ENCODE data around the gene MTHFSD.

DNA sequence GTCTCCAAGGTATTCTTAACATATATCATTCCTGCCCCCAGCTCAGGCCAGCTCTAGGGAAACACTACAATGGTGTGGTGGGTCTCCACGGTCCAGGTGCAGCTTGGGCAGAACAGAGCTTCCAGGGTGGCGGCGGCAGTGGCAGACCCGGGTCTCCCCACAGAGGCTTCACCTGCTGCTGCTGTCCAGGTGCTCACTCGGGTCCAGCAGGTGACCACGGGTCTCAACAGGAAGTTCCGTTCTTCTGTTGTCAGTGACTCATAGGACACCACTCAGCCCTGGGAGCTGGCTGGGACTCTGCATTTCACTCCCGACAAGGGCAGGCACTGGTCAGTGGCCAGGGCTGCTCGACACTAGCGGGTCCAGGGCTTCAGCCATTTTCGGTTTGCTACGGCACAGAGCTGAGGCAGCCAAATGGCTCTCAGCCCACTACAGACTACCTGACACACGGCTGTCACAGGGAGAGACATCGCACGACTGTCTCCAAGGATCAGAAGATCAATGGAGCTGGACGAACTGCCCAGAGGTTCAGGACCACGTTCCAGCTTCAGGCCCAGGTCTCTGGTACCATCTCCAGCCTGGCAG is 16.7 kb downstream of the MTHFSD start:
- TF ChIP-seq POLR2A (IDR thresholded peaks at IDR 0.05; ENCODE audit: low read length) = no peak
- no peak for TF ChIP-seq GATA1 (IDR thresholded peaks at IDR 0.05; ENCODE audit: low read depth, low read length)

Measured in erythroblast (primary cell).